GM12891 (cell line): Measurements from ENCODE around the gene EYS.

Experiments used
- PAX5 ChIP-seq: IDR thresholded peaks from 2 replicates; pipeline ENCODE4 v1.6.1; 2011; ENCODE audit warnings: low read length, moderate library complexity, mild to moderate bottlenecking; ENCODE audit not compliant: insufficient read depth, severe bottlenecking
- POLR2A ChIP-seq: IDR thresholded peaks from 2 replicates; pipeline ENCODE4 v1.6.1; 2011; ENCODE audit warnings: low read depth, low read length, control low read depth
- POLR2AphosphoS5 ChIP-seq: IDR thresholded peaks from 2 replicates; pipeline ENCODE4 v1.6.1; 2011; ENCODE audit warnings: low read depth, low read length, control low read depth
- POU2F2 ChIP-seq: IDR thresholded peaks from 2 replicates; pipeline ENCODE4 v1.6.1; 2011; ENCODE audit warnings: low read depth, mild to moderate bottlenecking, control low read depth, low read length, moderate library complexity
- SPI1 ChIP-seq: IDR thresholded peaks from 2 replicates; pipeline ENCODE4 v1.6.1; 2011; ENCODE audit warnings: low read depth, low read length, control low read depth
- TAF1 ChIP-seq: IDR thresholded peaks from 2 replicates; pipeline ENCODE4 v1.6.1; 2011; ENCODE audit warnings: low read depth, low read length, control low read depth

DNA sequence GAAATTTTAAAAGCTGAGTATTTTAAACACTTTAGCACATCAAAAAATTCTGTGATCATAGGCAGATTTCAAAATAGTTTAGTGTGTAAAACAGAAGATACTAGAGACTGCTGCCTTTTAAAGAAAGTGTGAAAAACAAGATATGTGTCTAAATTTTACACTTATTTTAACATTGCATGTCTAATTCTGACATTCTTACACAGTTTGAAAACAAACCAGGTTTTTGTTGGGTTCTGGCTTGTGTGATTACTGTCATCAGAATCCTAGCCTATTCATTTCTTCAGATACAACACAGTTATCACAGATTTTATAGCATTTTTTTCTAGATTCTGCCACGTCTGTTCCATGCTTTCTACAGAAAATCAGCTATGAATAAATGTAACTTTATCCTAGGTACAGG lies 257.1 kb downstream of the EYS start:
- TF ChIP-seq POLR2AphosphoS5 (no peak), POLR2A (no peak), TAF1 (no peak), SPI1 (no peak), POU2F2 (no peak), PAX5 (no peak)
